HCT116 (cell line): ENCODE data around the gene CHD3. TPM values are rescaled to one million over a fixed set of nuclear protein-coding genes. Genes with fewer than 3 reads are reported as not detected.

Experiments
- ATAC-seq: fragments of 200-7000 bp; cut with Tn5 transposase; 2 replicates; pipeline ENCODE4 v1.9.1; 2020; ENCODE audit warnings: mild to moderate bottlenecking, moderate library complexity
- BruUV-seq: library from RNA; stranded (reverse); fragments of 400-500 nt; replicated peaks from 2 replicates; lab custom pipeline; 2021; lab: Mats Ljungman, UMichigan
- CTCF ChIA-PET: fragments of 300-600 bp; sonication (Branson Sonifier 250); formaldehyde crosslinking; loops from one replicate; lab custom pipeline; 2021; ENCODE audit warnings: antibody characterized with exemption; lab: Charles Lee
- POLR2A ChIA-PET: fragments of 300-600, 350-600 bp; sonication (Branson Sonifier 250); formaldehyde crosslinking; loops from one replicate; lab custom pipeline; 2021; ENCODE audit warnings: antibody characterized with exemption; lab: Charles Lee
- RAD21 ChIA-PET, 2 experiments: fragments of 300-600 bp; sonication (Branson Sonifier 250); formaldehyde crosslinking; loops; one replicate each; lab custom pipeline; 2023; ENCODE audit warnings: low total read pairs in 2 of 2; ENCODE audit not compliant: uncharacterized antibody in 2 of 2, unreplicated experiment in 2 of 2, low non-redundant PET in 1 of 2; lab: Charles Lee
- DNase-seq: peaks from one replicate; pipeline ENCODE4 v3.0.0-alpha.2; 2010; ENCODE audit warnings: low read depth, low spot score
- H2AFZ ChIP-seq: fragments of 200-600 bp; shearing (Covaris generic), sonication (generic); 2 replicates; pipeline ENCODE4 v1.6.1; 2017; ENCODE audit warnings: low read depth, mixed run types, mixed read lengths, antibody characterized with exemption, low read length; ENCODE audit not compliant: poor library complexity, severe bottlenecking
- H3K27ac ChIP-seq: 2 replicates; pipeline ENCODE4 v1.5.1; 2012; ENCODE audit warnings: low read depth, low read length
- H3K27me3 ChIP-seq: fragments of 200-600 bp; sonication (generic); 2 replicates; pipeline ENCODE4 v1.6.1; 2016; ENCODE audit warnings: mixed run types, low read length, mixed read lengths; ENCODE audit not compliant: insufficient read depth
- H3K36me3 ChIP-seq, 2 experiments: fragments of 200-500 bp in 1 of 2; fragments of 200-600 bp in 1 of 2; sonication (Bioruptor generic) in 1 of 2; sonication (generic) in 1 of 2; 2 replicates each; pipeline versions ENCODE4 v1.5.1 to v1.6.1; 2014 to 2016; ENCODE audit warnings: low read length in 2 of 2, inconsistent platforms in 1 of 2, mixed read lengths in 1 of 2, mixed run types in 1 of 2; ENCODE audit not compliant: insufficient read depth in 2 of 2, control insufficient read depth in 1 of 2
- H3K4me1 ChIP-seq, 2 experiments: fragments of 200-600 bp in 1 of 2; sonication (generic) in 1 of 2; 2 replicates each; pipeline versions ENCODE4 v1.5.1 to v1.6.1; 2012 to 2017; ENCODE audit warnings: low read length in 2 of 2, inconsistent platforms in 1 of 2, mild to moderate bottlenecking in 1 of 2, mixed read lengths in 1 of 2, mixed run types in 1 of 2, moderate library complexity in 1 of 2; ENCODE audit not compliant: insufficient read depth in 2 of 2, control insufficient read depth in 1 of 2
- H3K4me2 ChIP-seq: fragments of 200-600 bp; sonication (generic); 2 replicates; pipeline ENCODE4 v1.6.1; 2017; ENCODE audit warnings: mixed run types, low read length, mixed read lengths
- H3K4me3 ChIP-seq, 2 experiments: fragments of 200-600 bp in 1 of 2; sonication (generic) in 1 of 2; replicated peaks in 1 of 2; 2 replicates each; pipeline ENCODE4 v1.5.1; 2011 to 2016; ENCODE audit warnings: low read length in 2 of 2, control low read depth in 1 of 2, low read depth in 1 of 2, mild to moderate bottlenecking in 1 of 2, mixed read lengths in 1 of 2, mixed run types in 1 of 2
- H3K79me2 ChIP-seq: fragments of 200-600 bp; sonication (generic); 2 replicates; pipeline ENCODE4 v1.6.1; 2017; ENCODE audit warnings: mild to moderate bottlenecking, mixed run types, low read length, moderate library complexity, mixed read lengths; ENCODE audit not compliant: insufficient read depth
- H3K9ac ChIP-seq: fragments of 200-600 bp; sonication (generic); 2 replicates; pipeline ENCODE4 v1.6.1; 2016; ENCODE audit warnings: low read length, mixed read lengths
- H3K9me2 ChIP-seq: fragments of 200-600 bp; sonication (generic), shearing (Covaris generic); 2 replicates; pipeline ENCODE4 v1.6.1; 2017; ENCODE audit warnings: mixed run types, mild to moderate bottlenecking, moderate library complexity; ENCODE audit not compliant: insufficient read depth
- H3K9me3 ChIP-seq, 2 experiments: fragments of 200-500 bp in 1 of 2; fragments of 200-600 bp in 1 of 2; sonication (Bioruptor generic) in 1 of 2; sonication (generic) in 1 of 2; 2 replicates each; pipeline ENCODE4 v1.6.1; 2014 to 2017; ENCODE audit warnings: low read length in 2 of 2, mixed read lengths in 2 of 2, inconsistent platforms in 1 of 2, low read depth in 1 of 2, mild to moderate bottlenecking in 1 of 2, mixed run types in 1 of 2, moderate library complexity in 1 of 2; ENCODE audit not compliant: control insufficient read depth in 1 of 2, insufficient read depth in 1 of 2
- H4K20me1 ChIP-seq: fragments of 200-600 bp; sonication (generic), shearing (Covaris generic); 2 replicates; pipeline ENCODE4 v1.6.1; 2017; ENCODE audit warnings: mixed run types, mild to moderate bottlenecking, moderate library complexity; ENCODE audit not compliant: insufficient read depth
- EGR1 ChIP-seq: IDR thresholded peaks from 2 replicates; pipeline ENCODE4 v1.6.1; 2012; ENCODE audit warnings: low read depth
- EZH2phosphoT487 ChIP-seq: fragments of 200-600 bp; IDR thresholded peaks from 2 replicates; pipeline ENCODE4 v1.6.1; 2018; ENCODE audit warnings: antibody characterized with exemption, borderline replicate concordance
- POLR2A ChIP-seq: IDR thresholded peaks from 2 replicates; pipeline ENCODE4 v1.7.0; 2011; ENCODE audit warnings: borderline replicate concordance; ENCODE audit not compliant: insufficient read depth, insufficient read length; ENCODE audit errors: extremely low read depth
- POLR2AphosphoS5 ChIP-seq: IDR thresholded peaks from 2 replicates; pipeline ENCODE4 v1.6.1; 2011; ENCODE audit warnings: mild to moderate bottlenecking, low read depth, low read length, moderate library complexity
- RAD21 ChIP-seq: IDR thresholded peaks from 2 replicates; pipeline ENCODE4 v1.6.1; 2012; ENCODE audit warnings: low read depth, mild to moderate bottlenecking
- REST ChIP-seq: IDR thresholded peaks from 2 replicates; pipeline ENCODE4 v1.6.1; 2012; ENCODE audit warnings: low read depth
- SIN3A ChIP-seq: IDR thresholded peaks from 2 replicates; pipeline ENCODE4 v1.6.1; 2012; ENCODE audit warnings: low read depth
- TCF7L2 ChIP-seq: IDR thresholded peaks from 2 replicates; pipeline ENCODE4 v1.7.0; 2011; ENCODE audit warnings: borderline replicate concordance, inconsistent platforms; ENCODE audit not compliant: insufficient read depth, insufficient read length; ENCODE audit errors: extremely low read depth
- ZFX ChIP-seq: fragments of 450-650 bp; IDR thresholded peaks from 2 replicates; pipeline ENCODE4 v1.6.1; 2017
- intact Hi-C: fragments of 100-400 bp; cut with micrococcal nuclease; formaldehyde crosslinking; loops from 2 replicates; pipeline ENCODE4 v1.10.0; 2022
- total RNA-seq: library from RNA; stranded (reverse); gene quantifications from one replicate; pipeline ENCODE4 v1.2.1, GENCODE V29; 2021; ENCODE audit not compliant: unreplicated experiment

Gene CHD3
- total RNA-seq, 1 experiment from 2014 or later, result 54.8 TPM

- RAD21 ChIA-PET, result no interaction called here
- H3K9me2 ChIP-seq, result no peaks in the 10 kb centered on the region
- H3K36me3 ChIP-seq, result peaks cover 61 to 64% of the 10 kb centered on the region in 2 experiments
- CTCF ChIA-PET, result interaction anchor here (1.6 kb wide), 1 partner anchor 44 kb away, joined by 4 read pairs; no protein-coding TSS in a partner anchor
- H3K4me1 ChIP-seq, result no peaks in the 10 kb centered on the region
- H3K4me3 ChIP-seq, result no peak overlapping the region
- DNase-seq (no peak), ATAC-seq (no peak)
- POLR2A ChIA-PET, result interaction anchor here (2.0 kb wide), 1 partner anchor 11 kb away, joined by 6 read pairs; no protein-coding TSS in a partner anchor
- no peaks in the 10 kb centered on the region for H3K27me3 ChIP-seq
- H4K20me1 ChIP-seq, result no peaks in the 10 kb centered on the region
- no peak for TF ChIP-seq TCF7L2
- no peak for TF ChIP-seq POLR2A
- TF ChIP-seq POLR2AphosphoS5, result no peak
- no peak for TF ChIP-seq ZFX
- TF ChIP-seq EZH2phosphoT487, result no peak
- TF ChIP-seq EGR1, result no peak
- TF ChIP-seq REST, result no peak
- TF ChIP-seq SIN3A, result no peak
- TF ChIP-seq RAD21, result no peak
- no peak overlapping the region for H2AFZ ChIP-seq
- intact Hi-C loops, result no loop called here
- H3K4me2 ChIP-seq, result no peak overlapping the region
- BruUV-seq, result no TSS peak
- no peaks in the 10 kb centered on the region for H3K79me2 ChIP-seq
- no peak overlapping the region for H3K9ac ChIP-seq
- no peaks in the 10 kb centered on the region for H3K9me3 ChIP-seq
- H3K27ac ChIP-seq, result no peak overlapping the region
Measured at GRCh38 chr17:7944326-7944725, 55.7 kb downstream of the CHD3 start.
